A549 (cell line): Measurements from ENCODE around the gene FAM120A. TPM values are rescaled to one million over a fixed set of nuclear protein-coding genes. Genes with fewer than 3 reads are reported as not detected.
"Not testable (repeated sequence)": the region's sequence is repeated elsewhere in the genome, so short reads cannot be mapped to it uniquely, and the experiment has no call there.

Source experiments
- ATAC-seq, 2 experiments: fragments of 200-7000 bp in 1 of 2; fragments of >200 bp in 1 of 2; cut with Nextera tagmentation in 1 of 2; cut with Tn5 transposase in 1 of 2; 3 replicates each; pipeline versions ENCODE4 v1.8.0 to v1.9.1; 2018 to 2020; ENCODE audit warnings: mild to moderate bottlenecking in 1 of 2, moderate library complexity in 1 of 2
- CTCF ChIA-PET: fragments of 300-600 bp; sonication (Branson Sonifier 250); formaldehyde crosslinking; extraction: SDS; loops from one replicate; lab custom pipeline; 2021; ENCODE audit warnings: antibody characterized with exemption, inconsistent platforms; lab: Yijun Ruan, JAX
- POLR2A ChIA-PET: fragments of 350-600 bp; formaldehyde crosslinking; extraction: SDS; loops from one replicate; lab custom pipeline; 2021; ENCODE audit warnings: antibody characterized with exemption, inconsistent platforms; lab: Yijun Ruan, JAX
- DNase-seq, 2 experiments: peaks; one replicate each; pipeline versions ENCODE4 v3.0.0 to v3.0.0-alpha.2; 2011 to 2016; ENCODE audit warnings: low read depth in 1 of 2, low spot score in 1 of 2
- FAIRE-seq: peaks from 2 replicates; lab custom pipeline; 2011; peaks lifted over from hg19 to GRCh38; lab: Jason Lieb, UNC
- H3K27ac ChIP-seq, 2 experiments: fragments of >200 bp; sonication (Bioruptor Twin); formaldehyde crosslinking; 3 replicates each; pipeline ENCODE4 v1.5.1; 2016 to 2017
- H3K4me1 ChIP-seq: fragments of >200 bp; sonication (Bioruptor Twin); formaldehyde crosslinking; 3 replicates; pipeline ENCODE4 v1.6.1; 2016
- H3K4me2 ChIP-seq: fragments of >200 bp; sonication (Bioruptor Twin); formaldehyde crosslinking; 3 replicates; pipeline ENCODE4 v1.6.1; 2016
- H3K4me3 ChIP-seq: fragments of >200 bp; sonication (Bioruptor Twin); formaldehyde crosslinking; 3 replicates; pipeline ENCODE4 v1.5.1; 2016
- H3K9me3 ChIP-seq: fragments of >200 bp; sonication (Bioruptor Twin); formaldehyde crosslinking; 3 replicates; pipeline ENCODE4 v1.6.1; 2016
- BCL3 ChIP-seq: fragments of >200 bp; sonication (Bioruptor Twin); formaldehyde crosslinking; IDR thresholded peaks from 3 replicates; pipeline ENCODE4 v1.6.1; 2016
- EHMT2 ChIP-seq: fragments of 200-600 bp; sonication (generic); IDR thresholded peaks from 2 replicates; pipeline ENCODE4 v1.6.1; 2016; ENCODE audit warnings: antibody characterized with exemption, low read depth, mild to moderate bottlenecking, moderate library complexity
- ELK1 ChIP-seq: fragments of 150-350 bp; IDR thresholded peaks from 2 replicates; pipeline ENCODE4 v1.6.1; 2014; ENCODE audit warnings: low read depth, mild to moderate bottlenecking, low read length
- FOSB ChIP-seq: fragments of 250-450 bp; sonication (Bioruptor Pico); IDR thresholded peaks from 2 replicates; pipeline ENCODE4 v1.5.0; 2020; ENCODE audit warnings: mild to moderate bottlenecking, moderate library complexity
- GATA3 ChIP-seq: IDR thresholded peaks from 2 replicates; pipeline ENCODE4 v1.6.1; 2012; ENCODE audit warnings: borderline replicate concordance
- HDAC2 ChIP-seq: fragments of 200-600 bp; sonication (generic); IDR thresholded peaks from 2 replicates; pipeline ENCODE4 v1.6.1; 2016
- HEYL ChIP-seq: fragments of 250-450 bp; sonication (Bioruptor Pico); IDR thresholded peaks from 2 replicates; pipeline ENCODE4 v1.8.0; 2021; ENCODE audit warnings: mild to moderate bottlenecking, moderate library complexity
- HOXB5 ChIP-seq: fragments of 250-450 bp; sonication (Bioruptor Pico); IDR thresholded peaks from 2 replicates; pipeline ENCODE4 v1.5.0; 2020; ENCODE audit warnings: mild to moderate bottlenecking, moderate library complexity
- JUN ChIP-seq, 2 experiments: fragments of >200 bp; sonication (Bioruptor Twin); formaldehyde crosslinking; IDR thresholded peaks; 2 replicates in 1 of 2; 3 replicates in 1 of 2; pipeline ENCODE4 v1.6.1; 2016 to 2017
- KDM5A ChIP-seq: fragments of 200-600 bp; sonication (generic); IDR thresholded peaks from 2 replicates; pipeline ENCODE4 v1.6.1; 2016; ENCODE audit warnings: antibody characterized with exemption, mild to moderate bottlenecking
- MAFK ChIP-seq: fragments of 450-650 bp; IDR thresholded peaks from 2 replicates; pipeline ENCODE4 v1.6.1; 2014; ENCODE audit not compliant: partially characterized antibody
- MAZ ChIP-seq: fragments of 150-350 bp; IDR thresholded peaks from 2 replicates; pipeline ENCODE4 v1.6.1; 2014; ENCODE audit warnings: antibody characterized with exemption, low read depth, low read length, borderline replicate concordance
- MYC ChIP-seq: IDR thresholded peaks from 2 replicates; pipeline ENCODE4 v1.6.1; 2012; ENCODE audit warnings: mild to moderate bottlenecking, inconsistent platforms, low read length, improper control_type of control experiment, borderline replicate concordance
- NFE2L2 ChIP-seq: fragments of 150-350 bp; conservative IDR thresholded peaks from 2 replicates; pipeline ENCODE4 v1.6.1; 2014; ENCODE audit warnings: low read length
- NPAS2 ChIP-seq: fragments of 250-450 bp; sonication (Bioruptor Pico); IDR thresholded peaks from 2 replicates; pipeline ENCODE4 v1.8.0; 2022; ENCODE audit warnings: mild to moderate bottlenecking, moderate library complexity, borderline replicate concordance
- NR3C1 ChIP-seq: fragments of >200 bp; sonication (Bioruptor Twin); formaldehyde crosslinking; IDR thresholded peaks from 3 replicates; pipeline ENCODE4 v1.6.1; 2017
- PBX3 ChIP-seq: IDR thresholded peaks from 2 replicates; pipeline ENCODE4 v1.6.1; 2012
- POLR2AphosphoS2 ChIP-seq: conservative IDR thresholded peaks from 2 replicates; pipeline ENCODE4 v1.6.1; 2012; ENCODE audit warnings: low read length, improper control_type of control experiment, inconsistent platforms
- RCOR1 ChIP-seq: fragments of 150-350 bp; IDR thresholded peaks from 2 replicates; pipeline ENCODE4 v1.6.1; 2014; ENCODE audit warnings: antibody characterized with exemption, low read length, low read depth
- RNF2 ChIP-seq: fragments of 200-600 bp; sonication (generic); IDR thresholded peaks from 2 replicates; pipeline ENCODE4 v1.6.1; 2016; ENCODE audit warnings: low read depth, mild to moderate bottlenecking, antibody characterized with exemption, moderate library complexity, borderline replicate concordance
- SMC3 ChIP-seq: fragments of >200 bp; sonication (Bioruptor Twin); formaldehyde crosslinking; IDR thresholded peaks from 3 replicates; pipeline ENCODE4 v1.6.1; 2018; ENCODE audit warnings: inconsistent platforms
- TFCP2L1 ChIP-seq: fragments of 250-450 bp; sonication (Bioruptor Pico); IDR thresholded peaks from 2 replicates; pipeline ENCODE4 v1.5.0; 2021; ENCODE audit warnings: mild to moderate bottlenecking
- ZC3H11A ChIP-seq: fragments of 450-650 bp; IDR thresholded peaks from 2 replicates; pipeline ENCODE4 v1.6.1; 2014; ENCODE audit warnings: antibody characterized with exemption, mild to moderate bottlenecking
- ZFP36 ChIP-seq: fragments of 450-650 bp; IDR thresholded peaks from 2 replicates; pipeline ENCODE4 v1.6.1; 2014; ENCODE audit warnings: borderline replicate concordance; ENCODE audit not compliant: partially characterized antibody
- ZSCAN20 ChIP-seq: fragments of 250-450 bp; sonication (Bioruptor Pico); IDR thresholded peaks from 2 replicates; pipeline ENCODE4 v1.8.0; 2022; ENCODE audit warnings: mild to moderate bottlenecking, moderate library complexity
- WGBS: methylation state at CpG from one replicate; pipeline ENCODE4 v1.1.6; 2017; ENCODE audit errors: missing lambda C conversion rate; 5-methylcytosine and 5-hydroxymethylcytosine counted together
- polyA plus RNA-seq, 4 experiments: library from polyadenylated mRNA; depleted of rRNA in 3 of 4; stranded (reverse); fragments of >200 nt; fragmentation: RNase III in 1 of 4; extraction: RNeasy Plus Mini Kit Qiagen cat#74134 plus additional on column Dnase treatment in 1 of 4; gene quantifications; 2 replicates in 3 of 4; 3 replicates in 1 of 4; pipeline ENCODE4 v1.2.3, GENCODE V29; 2011 to 2017

The FAM120A gene
- polyA plus RNA-seq, 2 of the 4 experiments (the other 2 are of a cell fraction): 86.3 to 111 TPM

- TF ChIP-seq NFE2L2 (no peak), RCOR1 (no peak), JUN (IDR thresholded peaks at IDR 0.05) (no peak), SMC3 (no peak), TFCP2L1 (CRISPR knock-in tag) (no peak), GATA3 (no peak), PBX3 (no peak), FOSB (CRISPR knock-in tag) (no peak), ZC3H11A (no peak), MAZ (no peak), HEYL (no peak), ZSCAN20 (CRISPR knock-in tag) (no peak), KDM5A (no peak), ZFP36 (no peak), NPAS2 (CRISPR knock-in tag) (no peak)
- ChIA-PET POLR2A (no interaction called here), CTCF (interaction anchor here (1.1 to 1.4 kb wide), 2 partner anchors 30 to 58 kb away, joined by 3 to 4 read pairs; no protein-coding TSS in a partner anchor)
- Histone ChIP-seq H3K4me3 (no peak overlapping the region), H3K4me2 (no peak overlapping the region), H3K4me1 (peaks cover 14% of the 10 kb centered on the region; the same call in 1 of the 3 replicates), H3K9me3 (no peaks in the 10 kb centered on the region), H3K27ac (no peak overlapping the region)
- no peak for FAIRE-seq
- 90% methylated on average over 2 of the region's 2 CpGs for WGBS
- no peak for DNase-seq
- no peak for ATAC-seq
Observed at GRCh38 chr9:93509084-93509483, 57.6 kb downstream of the FAM120A start.

GRCh38 chr9:93510041-93510440 is 58.6 kb downstream of the FAM120A start:
- no peak overlapping the region for H3K27ac ChIP-seq
- WGBS: 88% methylated on average over 7 of the region's 7 CpGs
- no peak overlapping the region for H3K4me2 ChIP-seq
- H3K9me3 ChIP-seq: no peaks in the 10 kb centered on the region
- POLR2A ChIA-PET: no interaction called here
- TF ChIP-seq MAZ (no peak), POLR2AphosphoS2 (no peak), NR3C1 (no peak), TFCP2L1 (CRISPR knock-in tag) (no peak), ELK1 (no peak), MAFK (no peak), HOXB5 (no peak), BCL3 (no peak), RNF2 (no peak), MYC (no peak), FOSB (CRISPR knock-in tag) (no peak), HDAC2 (no peak), EHMT2 (no peak)
- H3K4me3 ChIP-seq: no peak overlapping the region
- H3K4me1 ChIP-seq: peaks cover 11% of the 10 kb centered on the region; the same call in 1 of the 3 replicates
- ATAC-seq (no peak), DNase-seq (no peak), FAIRE-seq (no peak)
- CTCF ChIA-PET: interaction anchor here (1.1 to 1.4 kb wide), 2 partner anchors 29 to 57 kb away, joined by 3 to 4 read pairs; no protein-coding TSS in a partner anchor

GRCh38 chr9:93511228-93511627 is 59.7 kb downstream of the FAM120A start:
- ATAC-seq: peak in 1 of 2 experiments; percentile 46; a peak in 3 of 6 replicates
- H3K4me2 ChIP-seq, CTCF ChIA-PET, H3K4me1 ChIP-seq, H3K9me3 ChIP-seq, H3K4me3 ChIP-seq, DNase-seq, POLR2A ChIA-PET, H3K27ac ChIP-seq, FAIRE-seq: not testable (repeated sequence)
- 93% methylated on average over 7 of the region's 8 CpGs for WGBS

GRCh38 chr9:93512170-93512812 is 60.8 kb downstream of the FAM120A start:
- H3K4me2 ChIP-seq, H3K27ac ChIP-seq, ATAC-seq, H3K9me3 ChIP-seq, H3K4me1 ChIP-seq, FAIRE-seq, DNase-seq, H3K4me3 ChIP-seq: not testable (repeated sequence)
- CTCF ChIA-PET: interaction anchor here (0.6 kb wide), 1 partner anchor 60 kb away, joined by 3 read pairs; no protein-coding TSS in a partner anchor
- POLR2A ChIA-PET: interaction anchor here (1.3 kb wide), 1 partner anchor 54 kb away, joined by 3 read pairs; no protein-coding TSS in a partner anchor
- WGBS: 92% methylated on average over 10 of the region's 10 CpGs
